ENCODE measurements around the gene DDX24.

The DDX24 gene

GRCh38 chr14:94034886-94035285 lies 46.1 kb downstream of the DDX24 start:
- in situ Hi-C loops (cut with MboI; ENCODE audit: low sequenced_read_pairs) = no loop called here

GRCh38 chr14:94031883-94032279 lies 49.1 kb downstream of the DDX24 start:
- in situ Hi-C loops (cut with MboI; ENCODE audit: low sequenced_read_pairs) = no loop called here

- in situ Hi-C loops (cut with MboI; ENCODE audit: low sequenced_read_pairs) = no loop called here
Measured at GRCh38 chr14:94031161-94031882, 49.7 kb downstream of the DDX24 start.

GRCh38 chr14:94030571-94030970 lies 50.4 kb downstream of the DDX24 start:
- in situ Hi-C loops (cut with MboI; ENCODE audit: low sequenced_read_pairs) = no loop called here

GRCh38 chr14:94029671-94030203 lies 51.3 kb downstream of the DDX24 start:
- in situ Hi-C loops (cut with MboI; ENCODE audit: low sequenced_read_pairs) = no loop called here

- in situ Hi-C loops (cut with MboI; ENCODE audit: low sequenced_read_pairs) = no loop called here
Measured at GRCh38 chr14:94029265-94029664, 51.7 kb downstream of the DDX24 start.

- in situ Hi-C loops (cut with MboI; ENCODE audit: low sequenced_read_pairs) = no loop called here
Measured at GRCh38 chr14:94028450-94028826, 52.6 kb downstream of the DDX24 start.

- in situ Hi-C loops (cut with MboI; ENCODE audit: low sequenced_read_pairs) = no loop called here
Measured at GRCh38 chr14:94027566-94028449, 53.2 kb downstream of the DDX24 start.

GRCh38 chr14:94026889-94027469 lies 54.0 kb downstream of the DDX24 start:
- in situ Hi-C loops (cut with MboI; ENCODE audit: low sequenced_read_pairs) = no loop called here

- in situ Hi-C loops (cut with MboI; ENCODE audit: low sequenced_read_pairs) = no loop called here
Measured at GRCh38 chr14:94026173-94026888, 54.7 kb downstream of the DDX24 start, which contains the start of gene OTUB2. TSS of gene OTUB2 (plus strand) at chr14:94026340. CDS start at chr14:94026538, 198 bp downstream.

GRCh38 chr14:94025720-94026119 lies 55.3 kb downstream of the DDX24 start:
- in situ Hi-C loops (cut with MboI; ENCODE audit: low sequenced_read_pairs) = no loop called here

GRCh38 chr14:94024549-94024948 lies 56.5 kb downstream of the DDX24 start:
- in situ Hi-C loops (cut with MboI; ENCODE audit: low sequenced_read_pairs) = no loop called here

GRCh38 chr14:94022532-94023411 lies 58.2 kb downstream of the DDX24 start:
- in situ Hi-C loops (cut with MboI; ENCODE audit: low sequenced_read_pairs) = no loop called here

GRCh38 chr14:94021416-94022157 lies 59.4 kb downstream of the DDX24 start:
- in situ Hi-C loops (cut with MboI; ENCODE audit: low sequenced_read_pairs) = no loop called here

- in situ Hi-C loops (cut with MboI; ENCODE audit: low sequenced_read_pairs) = no loop called here
Measured at GRCh38 chr14:94021001-94021400, 60.0 kb downstream of the DDX24 start.

GRCh38 chr14:94020267-94020666 lies 60.7 kb downstream of the DDX24 start:
- in situ Hi-C loops (cut with MboI; ENCODE audit: low sequenced_read_pairs) = no loop called here

- in situ Hi-C loops (cut with MboI; ENCODE audit: low sequenced_read_pairs) = no loop called here
Measured at GRCh38 chr14:94019329-94019728, 61.7 kb downstream of the DDX24 start.

- in situ Hi-C loops (cut with MboI; ENCODE audit: low sequenced_read_pairs) = no loop called here
Measured at GRCh38 chr14:94018308-94018707, 62.7 kb downstream of the DDX24 start.

- in situ Hi-C loops (cut with MboI; ENCODE audit: low sequenced_read_pairs) = no loop called here
Measured at GRCh38 chr14:94016446-94016976, 64.5 kb downstream of the DDX24 start.

Measured in HL-60/S4 treated with retinoic acid at 250 ng/mL for 4 days and 3 days (cell line).